ENCODE measurements around the gene CADM2. TPM values are rescaled to one million over a fixed set of nuclear protein-coding genes. Genes with fewer than 3 reads are reported as not detected.

CADM2 gene
- total and polyA plus RNA-seq, 2 donors (not counting 3 experiments of a cell fraction or from before 2014, with no cell fraction given): not detected

- H3K4me1 ChIP-seq (ENCODE audit: control insufficient read depth, extremely low read depth, insufficient read depth, low read length): no peaks in the 10 kb centered on the region
- no peak overlapping the region for H3K4me2 ChIP-seq (ENCODE audit: insufficient read depth, low read length)
- H4K20me1 ChIP-seq (replicated peaks; ENCODE audit: control insufficient read depth, extremely low read depth, insufficient read depth, low read length): no peaks in the 10 kb centered on the region
- dilution Hi-C loops (cut with MboI; ENCODE audit: extremely low pct_ligation_motif_present, low sequenced_read_pairs) (no loop called here), intact Hi-C loops (cut with micrococcal nuclease) (no loop called here)
- BruUV-seq (replicated peaks): no TSS peak
- H3K27me3 ChIP-seq (ENCODE audit: control insufficient read depth in 2 of 2, insufficient read depth in 2 of 2, low read length in 2 of 2): no peaks in the 10 kb centered on the region
- H3K9me3 ChIP-seq (replicated peaks; ENCODE audit: control insufficient read depth, insufficient read depth, low read length): no peaks in the 10 kb centered on the region
- no peak for DNase-seq (ENCODE audit: low read depth, low spot score)
- no peak for TF ChIP-seq CTCF (IDR thresholded peaks at IDR 0.05; ENCODE audit: extremely low read depth in 1 of 2, insufficient read depth in 1 of 2, low read depth in 1 of 2, low read length in 2 of 2)
- TF ChIP-seq EZH2 (IDR thresholded peaks at IDR 0.05; ENCODE audit: borderline replicate concordance, low read depth, low read length, severe bottlenecking): no peak
- no peak for TF ChIP-seq GATA2 (IDR thresholded peaks at IDR 0.05; ENCODE audit: insufficient read depth, insufficient read length, low read depth, low read length)
- TF ChIP-seq FOS (IDR thresholded peaks at IDR 0.05; ENCODE audit: borderline replicate concordance, insufficient read depth, low read length): no peak
- TF ChIP-seq, protein P1, sequence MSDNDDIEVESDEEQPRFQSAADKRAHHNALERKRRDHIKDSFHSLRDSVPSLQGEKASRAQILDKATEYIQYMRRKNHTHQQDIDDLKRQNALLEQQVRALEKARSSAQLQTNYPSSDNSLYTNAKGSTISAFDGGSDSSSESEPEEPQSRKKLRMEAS (IDR thresholded peaks at IDR 0.05; ENCODE audit: insufficient read depth, insufficient read length): no peak
- no peak for TF ChIP-seq POLR2A (IDR thresholded peaks at IDR 0.05; ENCODE audit: low read depth, low read length)
- TF ChIP-seq POLR2AphosphoS5 (IDR thresholded peaks at IDR 0.05; ENCODE audit: insufficient read depth, low read depth, low read length): no peak
- no peak for TF ChIP-seq MYC (IDR thresholded peaks at IDR 0.05; ENCODE audit: low read depth, low read length)
- no peak for TF ChIP-seq JUN (IDR thresholded peaks at IDR 0.05; ENCODE audit: borderline replicate concordance, insufficient read depth, insufficient read length, low read depth)
- no peak overlapping the region for H2AFZ ChIP-seq (ENCODE audit: low read depth, low read length)
- no peak overlapping the region for H3K27ac ChIP-seq (ENCODE audit: insufficient read depth, low read depth, low read length)
- H3K4me3 ChIP-seq (replicated peaks in 1 of 3; ENCODE audit: insufficient read depth in 1 of 3, low read depth in 1 of 3, low read length in 3 of 3): no peak overlapping the region
- CTCF ChIA-PET: no interaction called here
- H3K9me1 ChIP-seq (replicated peaks; ENCODE audit: control insufficient read depth, extremely low read depth, insufficient read depth, low read length): no peaks in the 10 kb centered on the region
- no peak overlapping the region for H3K9ac ChIP-seq (replicated peaks; ENCODE audit: extremely low read depth, insufficient read depth, low read length)
- no peaks in the 10 kb centered on the region for H3K36me3 ChIP-seq (ENCODE audit: control insufficient read depth in 2 of 2, extremely low read depth in 1 of 2, insufficient read depth in 2 of 2, low read length in 2 of 2)
- POLR2A ChIA-PET: no interaction called here
- FAIRE-seq: no peak
- H3K79me2 ChIP-seq (ENCODE audit: control insufficient read depth, insufficient read depth, low read length): no peaks in the 10 kb centered on the region
Measured at GRCh38 chr3:85525264-85525663, 566.5 kb downstream of the CADM2 start.
